SK-N-MC (cell line): ENCODE results near the gene PIK3CG.

Source experiments
- EZH2 ChIP-seq: fragments of 200-600 bp; sonication (generic); IDR thresholded peaks from one replicate; pipeline ENCODE4 v1.6.1; 2017; ENCODE audit warnings: antibody characterized with exemption
- FOXP2 ChIP-seq: optimal IDR thresholded peaks from 2 replicates; pipeline ENCODE3; 2011; ENCODE audit warnings: mild to moderate bottlenecking, moderate library complexity; ENCODE audit not compliant: insufficient read depth; ENCODE audit errors: extremely low read length, control extremely low read depth
- POLR2AphosphoS5 ChIP-seq: IDR thresholded peaks from 2 replicates; pipeline ENCODE4 v1.6.1; 2012; ENCODE audit warnings: mild to moderate bottlenecking, low read depth, low read length, borderline replicate concordance

DNA sequence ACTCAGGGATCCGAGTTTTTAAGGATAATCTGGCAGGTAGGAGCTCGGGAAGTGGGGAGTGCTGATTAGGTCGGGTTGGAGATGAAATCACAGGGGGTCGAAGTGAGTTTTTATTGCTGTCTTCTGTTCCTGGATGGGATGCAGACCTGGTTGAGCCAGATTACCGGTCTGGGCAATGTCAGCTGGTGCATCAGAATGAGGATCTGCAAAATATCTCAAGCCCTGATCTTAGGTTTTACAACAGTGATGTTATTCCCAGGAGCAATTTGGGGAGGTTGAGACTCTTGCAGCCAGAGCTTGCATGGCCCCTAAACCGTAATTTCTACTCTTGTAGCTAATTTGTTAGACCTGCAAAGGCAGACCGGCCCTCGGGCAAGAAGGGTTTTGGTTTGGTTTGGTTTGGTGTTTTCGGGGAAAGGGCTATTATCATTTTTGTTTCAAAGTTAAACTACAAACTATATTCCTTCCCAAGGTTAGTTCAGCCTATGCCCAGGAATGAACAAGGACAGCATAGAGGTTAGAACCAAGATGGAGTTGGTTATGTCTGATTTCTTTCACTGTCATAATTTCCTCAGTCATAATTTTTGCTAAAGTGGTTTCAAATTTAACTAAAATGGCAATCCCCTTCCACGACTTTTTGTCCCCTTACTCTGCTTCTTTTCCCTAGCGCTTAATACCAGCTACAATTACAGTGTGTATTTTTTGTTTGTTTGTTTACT is 20.6 kb upstream of the PIK3CG start:
- no peak for TF ChIP-seq EZH2
- TF ChIP-seq POLR2AphosphoS5, result no peak
- no peak for TF ChIP-seq FOXP2
